K562 (cell line): Measurements from ENCODE around the gene HNRNPF. TPM values are rescaled to one million over a fixed set of nuclear protein-coding genes. Genes with fewer than 3 reads are reported as not detected.

Experiments used
- ATAC-seq: fragments of 200-7000 bp; cut with Tn5 transposase; 3 replicates; pipeline ENCODE4 v1.9.1; 2020; ENCODE audit warnings: moderate library complexity
- BruUV-seq: library from RNA; stranded (reverse); fragments of 400-500 nt; replicated peaks from 2 replicates; lab custom pipeline; 2021; lab: Mats Ljungman, UMichigan
- CTCF ChIA-PET: fragments of 300-600 bp; formaldehyde crosslinking; extraction: SDS; loops from one replicate; lab custom pipeline; 2021; ENCODE audit warnings: low intra/inter-chr PET ratio; lab: Yijun Ruan, JAX
- POLR2A ChIA-PET: fragments of 300-600, 350-650 bp; sonication (Branson Sonifier 250); formaldehyde crosslinking; extraction: SDS; loops from one replicate; lab custom pipeline; 2021; ENCODE audit warnings: antibody characterized with exemption, inconsistent platforms; lab: Yijun Ruan, JAX
- DNase-seq, 4 experiments: peaks; one replicate each; pipeline versions ENCODE4 v3.0.0 to v3.0.0-alpha.2; 2011 to 2018; ENCODE audit warnings: low spot score in 3 of 4, mixed read lengths in 3 of 4; ENCODE audit errors: extremely low read depth in 1 of 4
- FAIRE-seq: peaks from 2 replicates; lab custom pipeline; 2011; peaks lifted over from hg19 to GRCh38; lab: Jason Lieb, UNC
- H2AFZ ChIP-seq: 2 replicates; pipeline ENCODE4 v1.6.0; 2011; ENCODE audit warnings: low read depth, low read length, control low read depth, inconsistent platforms
- H3K27ac ChIP-seq: fragments of 200-600 bp; 3 replicates; pipeline ENCODE4 v1.8.0; 2011; ENCODE audit warnings: low read depth, mild to moderate bottlenecking, control low read depth, inconsistent platforms, low read length, moderate library complexity, mixed read lengths; ENCODE audit errors: extremely low read depth
- H3K27me3 ChIP-seq, 2 experiments: fragments of 300-600 bp in 1 of 2; 2 replicates in 1 of 2; 3 replicates in 1 of 2; pipeline versions ENCODE4 v1.6.0 to v1.8.0; 2011; ENCODE audit warnings: inconsistent platforms in 2 of 2, low read length in 2 of 2, mild to moderate bottlenecking in 1 of 2, mixed read lengths in 1 of 2, moderate library complexity in 1 of 2; ENCODE audit not compliant: control insufficient read depth in 2 of 2, insufficient read depth in 2 of 2
- H3K36me3 ChIP-seq: fragments of 300-600 bp; 3 replicates; pipeline ENCODE4 v1.8.0; 2011; ENCODE audit warnings: mild to moderate bottlenecking, low read length, inconsistent platforms; ENCODE audit not compliant: control insufficient read depth, insufficient read depth
- H3K4me1 ChIP-seq, 2 experiments: fragments of 200-600 bp in 1 of 2; replicated peaks in 1 of 2; 2 replicates in 1 of 2; 3 replicates in 1 of 2; pipeline versions ENCODE4 v1.5.1 to v1.8.0; 2011; ENCODE audit warnings: inconsistent platforms in 2 of 2, low read length in 2 of 2, mild to moderate bottlenecking in 1 of 2, mixed read lengths in 1 of 2, moderate library complexity in 1 of 2; ENCODE audit not compliant: control insufficient read depth in 2 of 2, insufficient read depth in 2 of 2
- H3K4me2 ChIP-seq: 2 replicates; pipeline ENCODE4 v1.6.1; 2011; ENCODE audit warnings: low read length, control low read depth, inconsistent platforms, mixed read lengths; ENCODE audit not compliant: insufficient read depth
- H3K4me3 ChIP-seq: fragments of 200-600 bp; sonication (generic), shearing (Covaris generic); 2 replicates; pipeline ENCODE4 v1.5.1; 2016; ENCODE audit warnings: control low read depth, inconsistent platforms
- H3K79me2 ChIP-seq: fragments of 200-600 bp; 3 replicates; pipeline ENCODE4 v1.8.0; 2011; ENCODE audit warnings: low read length, inconsistent platforms; ENCODE audit not compliant: control insufficient read depth, insufficient read depth
- H3K9ac ChIP-seq, 2 experiments: 2 replicates each; pipeline versions ENCODE4 v1.6.0 to v1.6.1; 2011; ENCODE audit warnings: low read depth in 2 of 2, low read length in 2 of 2, control low read depth in 1 of 2, inconsistent platforms in 1 of 2, mild to moderate bottlenecking in 1 of 2, mixed read lengths in 1 of 2; ENCODE audit not compliant: insufficient read depth in 1 of 2
- H3K9me1 ChIP-seq: one replicate; pipeline ENCODE4 v1.6.0; 2011; ENCODE audit warnings: inconsistent platforms, mild to moderate bottlenecking, low read length, moderate library complexity; ENCODE audit not compliant: control insufficient read depth, insufficient read depth
- H3K9me3 ChIP-seq: replicated peaks from 2 replicates; pipeline ENCODE4 v1.5.1; 2011; ENCODE audit warnings: low read depth, low read length, inconsistent platforms; ENCODE audit not compliant: control insufficient read depth, insufficient read depth
- H4K20me1 ChIP-seq: replicated peaks from 2 replicates; pipeline ENCODE4 v1.6.1; 2011; ENCODE audit warnings: low read length, inconsistent platforms, mixed read lengths; ENCODE audit not compliant: control insufficient read depth, insufficient read depth
- BRD4 ChIP-seq: fragments of 200-600 bp; sonication (generic); IDR thresholded peaks from 2 replicates; pipeline ENCODE4 v1.6.1; 2017; ENCODE audit warnings: inconsistent platforms
- FOS ChIP-seq: IDR thresholded peaks from 3 replicates; pipeline ENCODE4 v1.6.1; 2011; ENCODE audit not compliant: insufficient read length; ENCODE audit errors: extremely low read depth
- HDGF ChIP-seq: fragments of 450-650 bp; IDR thresholded peaks from 2 replicates; pipeline ENCODE4 v1.6.1; 2016
- HNRNPK ChIP-seq: fragments of 200-400 bp; formaldehyde crosslinking; IDR thresholded peaks from one replicate; pipeline ENCODE4 v1.6.1; 2018; ENCODE audit warnings: mild to moderate bottlenecking, low read depth, low read length; ENCODE audit not compliant: poor library complexity, severe bottlenecking
- KAT2B ChIP-seq: IDR thresholded peaks from one replicate; pipeline ENCODE4 v1.6.1; 2012; ENCODE audit warnings: low read depth, mild to moderate bottlenecking, control low read depth, inconsistent platforms, low read length, moderate library complexity
- L3MBTL2 ChIP-seq: fragments of 450-650 bp; IDR thresholded peaks from 2 replicates; pipeline ENCODE4 v1.6.1; 2016; ENCODE audit warnings: mild to moderate bottlenecking, moderate library complexity
- MTF1 ChIP-seq: fragments of 250-450 bp; sonication (Bioruptor Pico); IDR thresholded peaks from 2 replicates; pipeline ENCODE4 v1.9.0; 2021; ENCODE audit warnings: moderate library complexity, mild to moderate bottlenecking, inconsistent platforms, borderline replicate concordance
- NCOA6 ChIP-seq: fragments of 450-650 bp; IDR thresholded peaks from 2 replicates; pipeline ENCODE4 v1.6.1; 2017; ENCODE audit warnings: mild to moderate bottlenecking
- NFE2L1 ChIP-seq: fragments of 450-650 bp; IDR thresholded peaks from 2 replicates; pipeline ENCODE4 v1.6.1; 2016; ENCODE audit warnings: missing genetic modification characterization, low read depth, mild to moderate bottlenecking, missing compliant biosample characterization, moderate library complexity, borderline replicate concordance
- NR0B1 ChIP-seq: fragments of 450-650 bp; IDR thresholded peaks from one replicate; pipeline ENCODE4 v1.6.1; 2018; ENCODE audit warnings: mild to moderate bottlenecking, moderate library complexity; ENCODE audit not compliant: partially characterized antibody
- SAFB2 ChIP-seq: fragments of 200-400 bp; formaldehyde crosslinking; IDR thresholded peaks from 2 replicates; pipeline ENCODE4 v1.6.1; 2018; ENCODE audit warnings: borderline replicate concordance, low read length, low read depth, moderate library complexity; ENCODE audit not compliant: severe bottlenecking
- SNRNP70 ChIP-seq: fragments of 200-400 bp; formaldehyde crosslinking; optimal IDR thresholded peaks from 2 replicates; pipeline ENCODE3; 2017; ENCODE audit warnings: low read depth, low read length
- TAF15 ChIP-seq: fragments of 200-400 bp; formaldehyde crosslinking; IDR thresholded peaks from 2 replicates; pipeline ENCODE4 v1.6.1; 2017; ENCODE audit warnings: mild to moderate bottlenecking, low read depth, low read length, moderate library complexity
- ZNF311 ChIP-seq: fragments of 250-450 bp; sonication (Bioruptor Pico); IDR thresholded peaks from 2 replicates; pipeline ENCODE4 v1.4.0; 2020; ENCODE audit warnings: mild to moderate bottlenecking, moderate library complexity
- WGBS: fragments of 100-300 bp; shearing (Covaris generic); methylation state at CpG from one replicate; pipeline ENCODE4 v1.1.6; 2016; ENCODE audit warnings: low coverage, mixed read lengths; ENCODE audit not compliant: insufficient coverage; ENCODE audit errors: missing lambda C conversion rate; 5-methylcytosine and 5-hydroxymethylcytosine counted together
- in situ Hi-C: fragments of 300-500 bp; cut with MboI; formaldehyde crosslinking; loops from 4 replicates; pipeline ENCODE4 v1.15.0; 2018; ENCODE audit warnings: inconsistent platforms, mixed read lengths
- intact Hi-C: fragments of 100-400 bp; cut with micrococcal nuclease; formaldehyde crosslinking; loops from 2 replicates; pipeline ENCODE4 v1.14.2; 2022
- polyA plus RNA-seq, 8 experiments: library from polyadenylated mRNA; depleted of rRNA in 4 of 8; stranded (reverse) in 5 of 8; unstranded in 3 of 8; fragments of >200 nt; fragmentation: Nextera tagmentation in 2 of 8; fragmentation: Illumina TruSeq in 1 of 8; extraction: Ambion mirVana in 2 of 8; extraction: Trizol in 1 of 8; gene quantifications; 2 replicates each; pipeline versions ENCODE4 v1.2.1 to v1.2.3, GENCODE V29; 2011 to 2014; ENCODE audit warnings: inconsistent platforms in 1 of 8, missing spikeins in 1 of 8
- total RNA-seq, 7 experiments: library from RNA; depleted of rRNA in 6 of 7; stranded (reverse); fragments of >200 nt in 6 of 7; fragmentation: Illumina TruSeq in 2 of 7; extraction: Trizol in 2 of 7; gene quantifications; 2 replicates each; pipeline versions ENCODE4 v1.2.1 to v1.2.3, GENCODE V29; 2011 to 2021; ENCODE audit warnings: low replicate concordance in 1 of 7
- TF ChIP-seq, protein P1 (sequence below), 2 experiments: fragments of 250-450 bp in 1 of 2; fragments of 450-650 bp in 1 of 2; sonication (Bioruptor Pico) in 1 of 2; IDR thresholded peaks; 2 replicates each; pipeline versions ENCODE4 v1.6.1 to v1.8.0; 2016 to 2021; ENCODE audit warnings: mild to moderate bottlenecking in 2 of 2, moderate library complexity in 2 of 2, missing compliant biosample characterization in 1 of 2, missing genetic modification characterization in 1 of 2
- TF ChIP-seq, protein P2 (sequence below), 2 experiments: fragments of 450-650 bp in 1 of 2; sonication (generic) in 1 of 2; formaldehyde crosslinking in 1 of 2; IDR thresholded peaks in 1 of 2; conservative IDR thresholded peaks in 1 of 2; 2 replicates each; pipeline versions ENCODE4 v1.6.1 to v1.8.1; 2016 to 2023; ENCODE audit warnings: mild to moderate bottlenecking in 2 of 2, moderate library complexity in 2 of 2, inconsistent platforms in 1 of 2, missing genetic modification reagents in 1 of 2
- TF ChIP-seq, protein P3 (sequence below), 3 experiments: IDR thresholded peaks in 2 of 3; conservative IDR thresholded peaks in 1 of 3; 2 replicates each; pipeline ENCODE4 v1.5.1; 2011 to 2012; ENCODE audit warnings: low read length in 3 of 3, mild to moderate bottlenecking in 3 of 3, control low read depth in 2 of 3, improper control_type of control experiment in 1 of 3, inconsistent platforms in 1 of 3, low read depth in 1 of 3, mixed read lengths in 1 of 3, moderate library complexity in 1 of 3; ENCODE audit not compliant: insufficient read depth in 2 of 3

The HNRNPF gene
- total and polyA plus RNA-seq, 9 of the 15 experiments (the other 6 are each of a cell fraction or from before 2014, with no cell fraction given): 192 to 489 (median 416) TPM

DNA sequence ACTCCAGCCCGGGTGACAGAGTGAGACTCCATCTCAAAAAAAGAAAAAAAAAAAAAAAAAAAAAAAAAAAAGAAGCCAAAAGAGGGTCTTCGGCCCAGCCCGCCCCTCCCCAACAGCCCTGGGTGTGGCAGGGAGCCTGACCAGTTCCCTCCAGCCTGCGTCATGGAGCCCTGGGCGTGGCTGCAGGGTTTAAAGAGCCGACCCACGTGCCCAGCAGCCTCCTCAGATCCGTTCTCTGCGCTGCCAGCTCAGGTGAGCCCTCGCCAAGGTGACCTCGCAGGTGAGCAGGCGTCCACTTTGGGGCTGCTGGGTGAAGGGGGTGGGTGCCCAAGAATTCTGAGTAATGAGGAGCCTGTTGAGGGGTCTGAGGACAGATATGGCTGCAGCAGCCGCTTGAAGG, 37.6 kb downstream of the HNRNPF start, which contains the start of gene FXYD4:
Gene FXYD4, plus strand, starts transcription at position 219 of the 400 bp plus-strand sequence. CDS start 2,111 bp downstream, outside the sequence.
- DNase-seq (peak in 3 of 4 experiments; percentile 49 to 74 (median 71)), ATAC-seq (peak; percentile 81), FAIRE-seq (no peak)
- CTCF ChIA-PET: interaction anchor here (0.6 kb wide), 1 partner anchor 19 kb away, joined by 5 read pairs; no protein-coding TSS in a partner anchor
- 11% methylated on average over 11 of the region's 13 CpGs for WGBS
- peaks cover 0 to 15% of the 10 kb centered on the region in 2 experiments; a peak in 2 of 5 replicates for H3K27me3 ChIP-seq
- peaks cover 0 to 14% of the 10 kb centered on the region in 2 experiments; a peak in 2 of 5 replicates for H3K4me1 ChIP-seq
- peak within 1 kb of the TSS; percentile 39; the same call in 1 of the 2 replicates for H3K4me2 ChIP-seq
- no peak within 1 kb of the TSS for H3K4me3 ChIP-seq
- BruUV-seq: no TSS peak
- no peaks in the 10 kb centered on the region for H3K9me3 ChIP-seq
- intact Hi-C loops: no loop called here
- H2AFZ ChIP-seq: no peak within 1 kb of the TSS; the same call in 1 of the 2 replicates
- POLR2A ChIA-PET: interaction anchor here (0.6 to 2.8 kb wide), 2 partner anchors 10 to 1004 kb away, joined by 3 to 20 read pairs; no protein-coding TSS in a partner anchor
- no peak within 1 kb of the TSS for H3K27ac ChIP-seq
- H3K9me1 ChIP-seq: no peaks in the 10 kb centered on the region
- H3K9ac ChIP-seq: peak within 1 kb of the TSS in 1 of 2 experiments; percentile 78; a peak in 2 of 4 replicates
- H3K36me3 ChIP-seq: no peaks in the 10 kb centered on the region
- H3K79me2 ChIP-seq: no peaks in the 10 kb centered on the region
- in situ Hi-C loops: no loop called here
- H4K20me1 ChIP-seq: no peaks in the 10 kb centered on the region
- TF ChIP-seq L3MBTL2 (peak; percentile 91), NFE2L1 (tag) (no peak), NR0B1 (no peak), FOS (no peak), HNRNPK (no peak), KAT2B (no peak), ZNF311 (CRISPR knock-in tag) (no peak), TAF15 (no peak), SNRNP70 (no peak), MTF1 (CRISPR knock-in tag) (no peak), BRD4 (no peak), SAFB2 (no peak), HDGF (no peak), NCOA6 (no peak)
- TF ChIP-seq, protein P1, sequence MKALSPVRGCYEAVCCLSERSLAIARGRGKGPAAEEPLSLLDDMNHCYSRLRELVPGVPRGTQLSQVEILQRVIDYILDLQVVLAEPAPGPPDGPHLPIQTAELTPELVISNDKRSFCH (CRISPR knock-in tag; IDR thresholded peaks at IDR 0.05): no peak
- TF ChIP-seq, protein P1 (tag; IDR thresholded peaks at IDR 0.05): no peak
- TF ChIP-seq, protein P2, sequence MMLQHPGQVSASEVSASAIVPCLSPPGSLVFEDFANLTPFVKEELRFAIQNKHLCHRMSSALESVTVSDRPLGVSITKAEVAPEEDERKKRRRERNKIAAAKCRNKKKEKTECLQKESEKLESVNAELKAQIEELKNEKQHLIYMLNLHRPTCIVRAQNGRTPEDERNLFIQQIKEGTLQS (IDR thresholded peaks at IDR 0.05): peak; percentile 47
- TF ChIP-seq, protein P2 (CRISPR knock-in tag; conservative IDR thresholded peaks at IDR 0.05): no peak
- TF ChIP-seq, protein P3, sequence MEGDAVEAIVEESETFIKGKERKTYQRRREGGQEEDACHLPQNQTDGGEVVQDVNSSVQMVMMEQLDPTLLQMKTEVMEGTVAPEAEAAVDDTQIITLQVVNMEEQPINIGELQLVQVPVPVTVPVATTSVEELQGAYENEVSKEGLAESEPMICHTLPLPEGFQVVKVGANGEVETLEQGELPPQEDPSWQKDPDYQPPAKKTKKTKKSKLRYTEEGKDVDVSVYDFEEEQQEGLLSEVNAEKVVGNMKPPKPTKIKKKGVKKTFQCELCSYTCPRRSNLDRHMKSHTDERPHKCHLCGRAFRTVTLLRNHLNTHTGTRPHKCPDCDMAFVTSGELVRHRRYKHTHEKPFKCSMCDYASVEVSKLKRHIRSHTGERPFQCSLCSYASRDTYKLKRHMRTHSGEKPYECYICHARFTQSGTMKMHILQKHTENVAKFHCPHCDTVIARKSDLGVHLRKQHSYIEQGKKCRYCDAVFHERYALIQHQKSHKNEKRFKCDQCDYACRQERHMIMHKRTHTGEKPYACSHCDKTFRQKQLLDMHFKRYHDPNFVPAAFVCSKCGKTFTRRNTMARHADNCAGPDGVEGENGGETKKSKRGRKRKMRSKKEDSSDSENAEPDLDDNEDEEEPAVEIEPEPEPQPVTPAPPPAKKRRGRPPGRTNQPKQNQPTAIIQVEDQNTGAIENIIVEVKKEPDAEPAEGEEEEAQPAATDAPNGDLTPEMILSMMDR (IDR thresholded peaks at IDR 0.05 in 2 of 3, conservative IDR thresholded peaks at IDR 0.05 in 1 of 3; ENCODE audit: insufficient read depth in 2 of 3, low read depth in 1 of 3, low read length in 3 of 3): no peak
